ENCODE data around the gene ERC1. TPM values are rescaled to one million over a fixed set of nuclear protein-coding genes. Genes with fewer than 3 reads are reported as not detected.

ERC1 gene
- polyA plus RNA-seq, 1 donor from 2014 or later, result 7.1 TPM

DNA sequence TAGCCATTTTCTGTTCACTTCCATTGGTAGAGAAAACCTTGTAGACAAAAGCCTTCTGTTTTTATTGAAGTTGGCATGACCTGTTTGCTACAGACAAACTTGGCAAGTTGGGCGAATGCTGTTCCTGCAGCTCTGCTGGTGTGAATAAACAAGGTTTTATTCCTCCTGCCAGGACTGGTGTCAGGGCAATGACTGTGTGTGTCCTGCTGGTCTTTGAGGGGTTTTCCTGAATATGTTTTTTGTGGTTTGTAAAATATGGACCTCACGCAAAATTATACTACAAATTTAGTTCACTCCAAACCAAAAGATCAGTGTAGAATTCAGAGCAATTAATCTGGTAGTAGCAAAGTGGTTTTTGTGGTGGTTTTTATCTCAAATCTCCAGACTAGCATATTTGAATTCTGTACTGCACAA, 140.8 kb downstream of the ERC1 start:
- Histone ChIP-seq H3K79me2 (replicated peaks; ENCODE audit: insufficient read depth, low read length) (no peaks in the 10 kb centered on the region), H3K27ac (ENCODE audit: low read length) (no peak overlapping the region), H3K9me2 (ENCODE audit: insufficient read depth, low read length) (no peaks in the 10 kb centered on the region), H3K36me3 (ENCODE audit: insufficient read depth, low read length) (no peaks in the 10 kb centered on the region), H3K4me3 (ENCODE audit: low read length) (no peak overlapping the region), H3K4me2 (ENCODE audit: low read length) (no peak overlapping the region), H3F3A (ENCODE audit: insufficient read depth, low read length, poor library complexity, severe bottlenecking) (no peaks in the 10 kb centered on the region), H2AFZ (ENCODE audit: low read depth, low read length) (no peak overlapping the region), H3K9ac (ENCODE audit: low read length) (no peak overlapping the region), H3K9me3 (ENCODE audit: low read length) (no peaks in the 10 kb centered on the region), H3K27me3 (ENCODE audit: insufficient read depth, low read depth, low read length) (no peaks in the 10 kb centered on the region), H4K20me1 (ENCODE audit: insufficient read depth) (no peaks in the 10 kb centered on the region)
- TF ChIP-seq, protein P1, sequence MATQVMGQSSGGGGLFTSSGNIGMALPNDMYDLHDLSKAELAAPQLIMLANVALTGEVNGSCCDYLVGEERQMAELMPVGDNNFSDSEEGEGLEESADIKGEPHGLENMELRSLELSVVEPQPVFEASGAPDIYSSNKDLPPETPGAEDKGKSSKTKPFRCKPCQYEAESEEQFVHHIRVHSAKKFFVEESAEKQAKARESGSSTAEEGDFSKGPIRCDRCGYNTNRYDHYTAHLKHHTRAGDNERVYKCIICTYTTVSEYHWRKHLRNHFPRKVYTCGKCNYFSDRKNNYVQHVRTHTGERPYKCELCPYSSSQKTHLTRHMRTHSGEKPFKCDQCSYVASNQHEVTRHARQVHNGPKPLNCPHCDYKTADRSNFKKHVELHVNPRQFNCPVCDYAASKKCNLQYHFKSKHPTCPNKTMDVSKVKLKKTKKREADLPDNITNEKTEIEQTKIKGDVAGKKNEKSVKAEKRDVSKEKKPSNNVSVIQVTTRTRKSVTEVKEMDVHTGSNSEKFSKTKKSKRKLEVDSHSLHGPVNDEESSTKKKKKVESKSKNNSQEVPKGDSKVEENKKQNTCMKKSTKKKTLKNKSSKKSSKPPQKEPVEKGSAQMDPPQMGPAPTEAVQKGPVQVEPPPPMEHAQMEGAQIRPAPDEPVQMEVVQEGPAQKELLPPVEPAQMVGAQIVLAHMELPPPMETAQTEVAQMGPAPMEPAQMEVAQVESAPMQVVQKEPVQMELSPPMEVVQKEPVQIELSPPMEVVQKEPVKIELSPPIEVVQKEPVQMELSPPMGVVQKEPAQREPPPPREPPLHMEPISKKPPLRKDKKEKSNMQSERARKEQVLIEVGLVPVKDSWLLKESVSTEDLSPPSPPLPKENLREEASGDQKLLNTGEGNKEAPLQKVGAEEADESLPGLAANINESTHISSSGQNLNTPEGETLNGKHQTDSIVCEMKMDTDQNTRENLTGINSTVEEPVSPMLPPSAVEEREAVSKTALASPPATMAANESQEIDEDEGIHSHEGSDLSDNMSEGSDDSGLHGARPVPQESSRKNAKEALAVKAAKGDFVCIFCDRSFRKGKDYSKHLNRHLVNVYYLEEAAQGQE (IDR thresholded peaks at IDR 0.05; ENCODE audit: borderline replicate concordance), result no peak
- TF ChIP-seq POLR2AphosphoS5 (IDR thresholded peaks at IDR 0.05) (no peak), TAF1 (IDR thresholded peaks at IDR 0.05; ENCODE audit: low read depth) (no peak), RAD21 (conservative IDR thresholded peaks at IDR 0.05) (no peak), EP300 (conservative IDR thresholded peaks at IDR 0.05; ENCODE audit: poor library complexity, severe bottlenecking) (no peak), MXI1 (conservative IDR thresholded peaks at IDR 0.05; ENCODE audit: poor library complexity, severe bottlenecking) (no peak), EZH2 (IDR thresholded peaks at IDR 0.05; ENCODE audit: borderline replicate concordance, insufficient read depth, low read length, poor library complexity, severe bottlenecking) (no peak), SMC3 (conservative IDR thresholded peaks at IDR 0.05; ENCODE audit: poor library complexity) (no peak)
- TF ChIP-seq, protein P2, sequence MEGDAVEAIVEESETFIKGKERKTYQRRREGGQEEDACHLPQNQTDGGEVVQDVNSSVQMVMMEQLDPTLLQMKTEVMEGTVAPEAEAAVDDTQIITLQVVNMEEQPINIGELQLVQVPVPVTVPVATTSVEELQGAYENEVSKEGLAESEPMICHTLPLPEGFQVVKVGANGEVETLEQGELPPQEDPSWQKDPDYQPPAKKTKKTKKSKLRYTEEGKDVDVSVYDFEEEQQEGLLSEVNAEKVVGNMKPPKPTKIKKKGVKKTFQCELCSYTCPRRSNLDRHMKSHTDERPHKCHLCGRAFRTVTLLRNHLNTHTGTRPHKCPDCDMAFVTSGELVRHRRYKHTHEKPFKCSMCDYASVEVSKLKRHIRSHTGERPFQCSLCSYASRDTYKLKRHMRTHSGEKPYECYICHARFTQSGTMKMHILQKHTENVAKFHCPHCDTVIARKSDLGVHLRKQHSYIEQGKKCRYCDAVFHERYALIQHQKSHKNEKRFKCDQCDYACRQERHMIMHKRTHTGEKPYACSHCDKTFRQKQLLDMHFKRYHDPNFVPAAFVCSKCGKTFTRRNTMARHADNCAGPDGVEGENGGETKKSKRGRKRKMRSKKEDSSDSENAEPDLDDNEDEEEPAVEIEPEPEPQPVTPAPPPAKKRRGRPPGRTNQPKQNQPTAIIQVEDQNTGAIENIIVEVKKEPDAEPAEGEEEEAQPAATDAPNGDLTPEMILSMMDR (IDR thresholded peaks at IDR 0.05; ENCODE audit: poor library complexity, severe bottlenecking), result no peak

DNA sequence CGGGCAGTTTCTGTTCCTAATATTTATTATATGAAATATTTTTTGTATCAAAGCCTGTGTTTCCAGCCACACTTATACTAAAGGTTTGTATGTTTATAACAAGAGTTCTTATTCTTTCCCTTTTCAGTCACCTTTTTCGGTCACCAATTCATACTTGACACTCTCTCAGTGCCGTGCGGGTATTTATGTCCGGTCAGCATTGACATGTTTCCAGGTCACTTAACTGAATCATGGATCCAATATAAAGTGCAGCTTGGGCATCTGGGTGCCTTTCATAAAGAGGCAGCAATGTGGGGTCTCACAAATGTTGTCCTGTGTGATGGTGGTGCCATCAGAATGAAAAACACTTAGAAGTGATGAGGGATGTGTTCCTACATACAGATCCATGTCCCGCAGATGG, 141.3 kb downstream of the ERC1 start:
- Histone ChIP-seq H3K9me3 (ENCODE audit: low read length) (no peaks in the 10 kb centered on the region), H3K36me3 (ENCODE audit: insufficient read depth, low read length) (no peaks in the 10 kb centered on the region), H3K79me2 (replicated peaks; ENCODE audit: insufficient read depth, low read length) (no peaks in the 10 kb centered on the region), H3K9ac (ENCODE audit: low read length) (no peak overlapping the region), H4K20me1 (ENCODE audit: insufficient read depth) (no peaks in the 10 kb centered on the region), H3F3A (ENCODE audit: insufficient read depth, low read length, poor library complexity, severe bottlenecking) (no peaks in the 10 kb centered on the region), H3K27ac (ENCODE audit: low read length) (no peak overlapping the region), H3K4me3 (ENCODE audit: low read length) (no peak overlapping the region), H3K4me2 (ENCODE audit: low read length) (no peak overlapping the region), H3K27me3 (ENCODE audit: insufficient read depth, low read depth, low read length) (no peaks in the 10 kb centered on the region), H2AFZ (ENCODE audit: low read depth, low read length) (no peak overlapping the region), H3K9me2 (ENCODE audit: insufficient read depth, low read length) (no peaks in the 10 kb centered on the region)
- TF ChIP-seq TAF1 (IDR thresholded peaks at IDR 0.05; ENCODE audit: low read depth) (no peak), EZH2 (IDR thresholded peaks at IDR 0.05; ENCODE audit: borderline replicate concordance, insufficient read depth, low read length, poor library complexity, severe bottlenecking) (no peak), POLR2AphosphoS5 (IDR thresholded peaks at IDR 0.05) (no peak), SMC3 (conservative IDR thresholded peaks at IDR 0.05; ENCODE audit: poor library complexity) (no peak), MXI1 (conservative IDR thresholded peaks at IDR 0.05; ENCODE audit: poor library complexity, severe bottlenecking) (no peak), RAD21 (conservative IDR thresholded peaks at IDR 0.05) (no peak), EP300 (conservative IDR thresholded peaks at IDR 0.05; ENCODE audit: poor library complexity, severe bottlenecking) (no peak)
- TF ChIP-seq, protein P2 (IDR thresholded peaks at IDR 0.05; ENCODE audit: poor library complexity, severe bottlenecking), result no peak
- TF ChIP-seq, protein P1 (IDR thresholded peaks at IDR 0.05; ENCODE audit: borderline replicate concordance), result no peak

All from neural cell (in vitro differentiated cells).